ENCODE measurements around the gene CEP112. TPM values are rescaled to one million over a fixed set of nuclear protein-coding genes. Genes with fewer than 3 reads are reported as not detected.

CEP112 gene
- total RNA-seq, 1 donor from 2014 or later, result 14.5 TPM

- no peak for DNase-seq
- no peak for TF ChIP-seq CTCF (IDR thresholded peaks at IDR 0.05; ENCODE audit: borderline replicate concordance)
- peaks cover 3% of the 10 kb centered on the region for H3K36me3 ChIP-seq
- intact Hi-C loops (cut with micrococcal nuclease), result no loop called here
- no peak overlapping the region for H3K27ac ChIP-seq (replicated peaks)
- H3K9me3 ChIP-seq (replicated peaks), result peaks cover 7% of the 10 kb centered on the region
- H3K4me3 ChIP-seq, result no peak overlapping the region
- no peaks in the 10 kb centered on the region for H3K4me1 ChIP-seq
- no peaks in the 10 kb centered on the region for H3K27me3 ChIP-seq (ENCODE audit: low read depth)
Observed at GRCh38 chr17:66115246-66115645, 76.7 kb downstream of the CEP112 start.

- no peak for DNase-seq
- Histone ChIP-seq H3K27ac (replicated peaks) (no peak overlapping the region), H3K4me3 (no peak overlapping the region), H3K36me3 (peaks cover 3% of the 10 kb centered on the region), H3K4me1 (no peaks in the 10 kb centered on the region), H3K9me3 (replicated peaks) (peaks cover 7% of the 10 kb centered on the region), H3K27me3 (ENCODE audit: low read depth) (no peaks in the 10 kb centered on the region)
- intact Hi-C loops (cut with micrococcal nuclease), result no loop called here
- TF ChIP-seq CTCF (IDR thresholded peaks at IDR 0.05; ENCODE audit: borderline replicate concordance), result no peak
Observed at GRCh38 chr17:66114609-66115008, 77.3 kb downstream of the CEP112 start.

- Histone ChIP-seq H3K9me3 (replicated peaks) (peaks cover 16% of the 10 kb centered on the region), H3K4me1 (no peaks in the 10 kb centered on the region), H3K27me3 (ENCODE audit: low read depth) (no peaks in the 10 kb centered on the region), H3K27ac (replicated peaks) (no peak overlapping the region), H3K4me3 (no peak overlapping the region), H3K36me3 (peaks cover 25% of the 10 kb centered on the region)
- no peak for TF ChIP-seq CTCF (IDR thresholded peaks at IDR 0.05; ENCODE audit: borderline replicate concordance)
- intact Hi-C loops (cut with micrococcal nuclease), result no loop called here
- DNase-seq, result no peak
Observed at GRCh38 chr17:66107731-66108130, 84.2 kb downstream of the CEP112 start.

- Histone ChIP-seq H3K9me3 (replicated peaks) (no peaks in the 10 kb centered on the region), H3K4me1 (no peaks in the 10 kb centered on the region), H3K27ac (replicated peaks) (no peak overlapping the region), H3K36me3 (peaks cover 24% of the 10 kb centered on the region), H3K27me3 (ENCODE audit: low read depth) (no peaks in the 10 kb centered on the region), H3K4me3 (no peak overlapping the region)
- DNase-seq, result no peak
- intact Hi-C loops (cut with micrococcal nuclease), result no loop called here
- no peak for TF ChIP-seq CTCF (IDR thresholded peaks at IDR 0.05; ENCODE audit: borderline replicate concordance)
Observed at GRCh38 chr17:66098040-66098439, 93.9 kb downstream of the CEP112 start.

DNA sequence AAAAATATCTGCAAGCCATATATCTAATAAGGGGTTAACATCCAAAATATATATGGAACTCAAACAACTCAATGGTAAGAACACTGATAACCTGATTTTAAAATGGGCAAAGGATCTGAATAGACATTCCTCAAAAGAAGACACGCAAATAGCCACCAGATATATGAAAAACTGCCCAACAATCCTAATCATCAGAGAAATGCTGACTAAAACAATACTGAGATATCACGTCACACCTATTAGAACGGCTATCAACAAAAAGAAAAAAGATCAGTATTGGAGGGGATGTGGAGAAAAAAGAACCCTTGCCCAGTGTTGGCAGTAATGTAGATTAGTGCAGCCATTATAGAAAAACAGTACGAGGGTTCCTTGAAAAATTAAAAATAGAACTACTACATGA lies 97.2 kb downstream of the CEP112 start:
- H3K27ac ChIP-seq (replicated peaks), result no peak overlapping the region
- no peak overlapping the region for H3K4me3 ChIP-seq
- peaks cover 15% of the 10 kb centered on the region for H3K9me3 ChIP-seq (replicated peaks)
- TF ChIP-seq CTCF (IDR thresholded peaks at IDR 0.05; ENCODE audit: borderline replicate concordance), result no peak
- no peaks in the 10 kb centered on the region for H3K4me1 ChIP-seq
- no peaks in the 10 kb centered on the region for H3K27me3 ChIP-seq (ENCODE audit: low read depth)
- peaks cover 44% of the 10 kb centered on the region for H3K36me3 ChIP-seq
- intact Hi-C loops (cut with micrococcal nuclease), result no loop called here
- DNase-seq, result no peak
